Omental fat pad (tissue), 4 donors: ENCODE measurements around the gene SORCS3. TPM values are rescaled to one million over a fixed set of nuclear protein-coding genes. Genes with fewer than 3 reads are reported as not detected.

Experiments
- ATAC-seq: fragments of 150-250 bp; one replicate; pipeline ENCODE4 v1.9.1; 2016; ENCODE audit warnings: mild to moderate bottlenecking, moderate library complexity; ENCODE audit not compliant: low FRiP score
- DNase-seq: peaks from one replicate; pipeline ENCODE4 v3.0.0-alpha.2; 2019; ENCODE audit warnings: low spot score
- total RNA-seq, 4 donors: library from RNA; depleted of rRNA; stranded (reverse); fragments of >200 nt; gene quantifications; one replicate each; pipeline ENCODE4 v1.1.0, GENCODE V29; 2016
- TF ChIP-seq, protein P1 (sequence below), 3 donors: fragments of 450-650 bp; IDR thresholded peaks; one replicate each; pipeline ENCODE4 v1.5.1; 2016 to 2017; ENCODE audit warnings: antibody characterized with exemption in 3 of 3, mild to moderate bottlenecking in 3 of 3, moderate library complexity in 2 of 3

The SORCS3 gene
- total RNA-seq, 4 donors from 2014 or later = not detected

DNA sequence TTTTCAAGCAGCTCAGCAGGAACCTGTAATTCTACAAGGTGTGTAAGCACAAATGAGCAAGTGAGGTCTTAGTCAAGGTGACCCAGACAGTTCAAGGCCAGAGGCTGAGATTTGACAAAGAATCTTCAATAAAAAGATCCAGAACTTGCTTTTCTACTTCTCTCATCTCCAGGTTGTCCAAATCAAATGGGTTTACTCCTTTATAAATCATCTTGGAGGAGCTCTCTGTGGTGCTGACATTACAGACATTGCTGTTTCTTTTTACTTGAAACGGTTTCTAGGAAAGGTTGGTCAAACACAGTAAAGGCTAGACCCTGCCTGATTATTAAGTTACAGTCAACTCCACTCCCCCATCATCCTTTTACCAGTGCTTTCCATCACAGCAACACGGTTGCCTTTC, 504.6 kb downstream of the SORCS3 start:
- TF ChIP-seq, protein P1, sequence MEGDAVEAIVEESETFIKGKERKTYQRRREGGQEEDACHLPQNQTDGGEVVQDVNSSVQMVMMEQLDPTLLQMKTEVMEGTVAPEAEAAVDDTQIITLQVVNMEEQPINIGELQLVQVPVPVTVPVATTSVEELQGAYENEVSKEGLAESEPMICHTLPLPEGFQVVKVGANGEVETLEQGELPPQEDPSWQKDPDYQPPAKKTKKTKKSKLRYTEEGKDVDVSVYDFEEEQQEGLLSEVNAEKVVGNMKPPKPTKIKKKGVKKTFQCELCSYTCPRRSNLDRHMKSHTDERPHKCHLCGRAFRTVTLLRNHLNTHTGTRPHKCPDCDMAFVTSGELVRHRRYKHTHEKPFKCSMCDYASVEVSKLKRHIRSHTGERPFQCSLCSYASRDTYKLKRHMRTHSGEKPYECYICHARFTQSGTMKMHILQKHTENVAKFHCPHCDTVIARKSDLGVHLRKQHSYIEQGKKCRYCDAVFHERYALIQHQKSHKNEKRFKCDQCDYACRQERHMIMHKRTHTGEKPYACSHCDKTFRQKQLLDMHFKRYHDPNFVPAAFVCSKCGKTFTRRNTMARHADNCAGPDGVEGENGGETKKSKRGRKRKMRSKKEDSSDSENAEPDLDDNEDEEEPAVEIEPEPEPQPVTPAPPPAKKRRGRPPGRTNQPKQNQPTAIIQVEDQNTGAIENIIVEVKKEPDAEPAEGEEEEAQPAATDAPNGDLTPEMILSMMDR (IDR thresholded peaks at IDR 0.05) = no peak
- ATAC-seq = no peak
- no peak for DNase-seq

DNA sequence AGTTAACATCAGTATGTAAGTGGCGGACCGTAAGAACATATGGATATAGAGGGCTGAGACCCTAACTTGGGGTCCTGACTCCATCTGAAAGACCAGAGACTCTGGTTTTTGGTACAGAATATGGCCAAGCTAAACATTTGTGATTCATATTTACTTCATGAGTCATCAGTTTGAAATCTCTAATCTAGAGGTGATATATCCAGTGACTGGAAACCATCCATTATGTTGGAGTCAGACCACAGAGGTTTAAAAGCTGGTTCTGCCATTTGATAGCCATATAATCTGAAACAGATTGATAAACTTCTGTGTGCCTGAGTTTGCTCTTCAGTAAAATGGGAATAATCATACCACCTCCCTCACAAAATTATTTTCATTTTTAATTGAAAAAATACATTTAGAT, 505.3 kb downstream of the SORCS3 start:
- DNase-seq = no peak
- TF ChIP-seq, protein P1 (IDR thresholded peaks at IDR 0.05) = no peak
- ATAC-seq = no peak

DNA sequence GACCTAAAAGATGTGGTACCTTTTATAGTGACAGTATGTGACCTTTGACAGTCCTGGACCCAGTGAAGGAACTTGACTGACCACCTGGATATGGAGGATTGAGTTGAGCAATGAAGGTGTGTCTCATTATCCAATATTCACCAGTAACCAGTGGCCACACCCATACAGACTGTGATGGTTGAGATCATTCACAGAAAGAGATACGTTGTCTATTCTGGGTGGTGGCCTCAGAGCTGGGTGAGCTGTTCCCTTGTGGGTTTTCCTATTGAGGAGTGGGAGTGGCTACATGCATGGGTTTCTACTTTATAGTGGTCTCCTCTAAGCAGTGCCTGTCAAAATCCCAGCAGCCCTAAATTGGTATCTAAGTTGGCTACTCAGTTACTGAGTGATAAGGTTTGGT, 507.4 kb downstream of the SORCS3 start:
- TF ChIP-seq, protein P1 (IDR thresholded peaks at IDR 0.05) = no peak
- ATAC-seq (no peak), DNase-seq (no peak)

DNA sequence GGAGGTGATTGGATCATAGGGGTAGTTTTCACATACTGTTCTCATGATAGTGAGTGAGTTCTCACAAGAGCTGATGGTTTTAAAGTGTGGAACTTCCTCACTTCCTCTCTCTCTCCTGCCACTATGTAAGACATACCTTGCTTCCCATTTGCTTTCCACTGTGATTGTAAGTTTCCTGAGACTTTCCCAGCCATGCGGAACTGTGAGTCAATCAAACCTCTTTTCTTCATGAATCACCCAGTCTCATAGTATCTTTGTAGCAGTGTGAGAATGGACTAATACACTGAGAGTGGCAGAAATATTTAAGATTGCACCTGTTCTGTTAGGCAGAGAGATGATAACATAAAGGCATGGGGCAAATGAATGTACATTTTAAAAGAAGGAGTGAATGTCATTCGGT, 507.8 kb downstream of the SORCS3 start:
- no peak for ATAC-seq
- no peak for DNase-seq
- TF ChIP-seq, protein P1 (IDR thresholded peaks at IDR 0.05) = no peak

DNA sequence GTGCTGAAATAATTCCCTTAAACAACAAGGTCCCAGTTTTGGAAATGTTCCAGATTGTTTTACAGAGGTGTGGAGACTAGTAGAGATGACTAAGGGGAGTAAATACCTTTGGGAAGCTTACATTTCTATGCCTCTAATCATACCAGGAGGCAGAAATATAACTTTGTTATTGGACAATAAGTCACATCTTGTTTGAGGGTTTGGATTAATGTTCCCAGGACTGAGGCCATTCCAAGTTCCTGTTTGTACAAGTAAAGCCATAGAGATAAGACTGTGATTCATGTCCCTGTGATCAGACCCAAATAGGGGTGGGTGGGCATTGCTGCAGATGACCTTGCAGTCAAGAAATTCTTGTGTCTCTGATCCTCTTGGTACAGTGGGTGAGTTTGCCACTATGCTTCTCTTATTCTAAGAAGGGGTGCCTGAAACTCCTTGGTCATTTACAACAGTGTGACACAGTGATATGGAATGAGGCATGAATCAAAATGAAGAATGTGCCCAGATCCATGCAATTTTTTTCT, 508.3 kb downstream of the SORCS3 start:
- DNase-seq = no peak
- TF ChIP-seq, protein P1 (IDR thresholded peaks at IDR 0.05) = no peak
- no peak for ATAC-seq

DNA sequence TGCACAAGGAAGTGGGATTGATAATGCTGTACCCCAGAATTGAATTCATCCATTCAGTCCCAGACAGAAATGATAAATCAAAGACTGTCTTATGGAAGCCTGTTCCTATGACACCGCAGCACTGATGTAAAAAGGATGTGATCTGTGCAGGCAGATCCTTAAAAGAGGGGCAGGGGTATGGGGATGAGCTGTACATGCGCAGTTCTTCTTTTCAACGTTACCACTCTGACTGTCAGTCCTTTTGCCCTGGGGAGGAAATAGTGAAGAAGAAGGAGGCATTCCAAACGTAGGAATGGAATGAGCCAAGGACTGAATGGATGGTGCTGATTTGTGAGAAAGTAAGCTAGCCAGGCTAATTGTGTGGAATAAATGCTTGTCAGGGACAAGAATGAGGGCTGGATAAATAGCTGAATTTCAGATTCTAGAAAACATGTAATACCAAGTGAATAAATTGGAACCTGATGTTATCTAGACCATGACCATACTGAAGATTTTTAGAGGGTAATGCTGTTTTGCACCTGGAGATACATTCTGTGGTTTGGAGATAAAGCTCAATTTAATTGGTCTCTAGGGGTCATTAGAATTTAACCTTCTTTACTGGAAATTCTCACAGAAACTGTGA, 509.3 kb downstream of the SORCS3 start:
- TF ChIP-seq, protein P1 (IDR thresholded peaks at IDR 0.05) = no peak
- DNase-seq (no peak), ATAC-seq (no peak)

DNA sequence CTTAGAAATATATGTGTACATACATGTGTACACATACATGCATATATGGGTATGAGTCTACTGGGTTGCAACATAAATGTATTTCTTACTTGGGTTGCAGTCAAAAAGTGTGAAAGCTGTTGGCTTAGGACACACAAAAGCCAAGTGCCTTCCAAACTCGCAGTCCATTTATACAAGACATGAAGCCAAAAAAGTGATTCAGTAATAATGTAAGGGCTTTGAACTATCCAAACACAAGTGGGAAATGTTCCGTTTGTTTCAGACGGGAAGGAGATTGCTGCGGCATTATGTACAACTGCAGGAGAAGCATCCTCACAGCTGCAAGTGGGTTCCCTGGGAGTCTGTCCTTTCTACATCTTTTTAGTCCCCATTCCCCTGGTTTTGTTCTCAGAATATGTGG, 513.6 kb downstream of the SORCS3 start:
- no peak for DNase-seq
- TF ChIP-seq, protein P1 (IDR thresholded peaks at IDR 0.05) = no peak
- ATAC-seq = no peak
